ENCODE measurements around the gene IKBKE.

GRCh38 chr1:206438554-206438953 lies 31.7 kb upstream of the IKBKE start:
- no peak for TF ChIP-seq CTCF (conservative IDR thresholded peaks at IDR 0.05)
- TF ChIP-seq ZFX (IDR thresholded peaks at IDR 0.05), result no peak
